ENCODE results near the gene PNPLA2.

PNPLA2 gene

DNA sequence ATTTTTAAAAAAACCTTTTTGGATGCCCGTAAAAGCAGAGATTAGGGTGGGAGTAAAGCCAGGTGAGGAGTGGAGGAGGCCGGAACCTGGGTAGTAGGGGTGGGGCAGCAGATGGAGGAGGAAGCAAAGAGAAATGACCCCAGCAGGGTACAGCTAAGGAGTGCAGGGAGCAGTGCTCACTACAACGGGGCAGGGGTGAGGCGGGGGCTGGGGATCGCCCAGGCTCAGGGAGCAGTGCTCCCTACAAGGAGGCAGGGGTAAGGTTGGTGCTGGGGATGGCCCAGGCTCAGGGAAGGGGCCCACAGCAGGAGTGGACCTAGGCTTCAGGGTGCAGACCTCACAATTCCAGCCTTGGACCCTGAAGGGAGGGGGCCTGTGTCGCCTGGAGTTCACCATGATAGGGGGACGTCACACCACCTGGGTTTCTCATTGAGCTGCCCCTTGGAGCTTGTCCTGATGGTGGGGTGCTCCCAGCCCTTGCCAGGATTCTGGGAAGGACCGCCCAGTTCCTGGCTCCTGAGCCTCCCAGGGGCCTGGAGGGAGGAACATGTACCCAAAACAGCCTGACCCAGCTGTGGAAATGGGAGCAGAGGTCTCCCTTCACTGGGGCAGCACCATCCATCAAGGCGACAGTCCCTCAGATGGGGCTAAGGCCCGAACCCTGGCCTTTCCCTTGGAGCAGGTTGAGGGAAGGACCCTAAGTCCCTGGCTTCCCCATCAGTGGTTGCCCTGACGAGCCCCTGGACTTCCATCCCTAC is 2.9 kb upstream of the PNPLA2 start:
- Mint-ChIP-seq H3K36me3 (ENCODE audit: low read depth) (peaks cover 29% of the 10 kb centered on the region), H3K27me3 (no peaks in the 10 kb centered on the region), H3K27ac (peak overlapping the region; percentile 11), H3K9me3 (no peaks in the 10 kb centered on the region), H3K4me3 (no peak overlapping the region), H3K4me1 (ENCODE audit: low read depth) (peaks cover 22% of the 10 kb centered on the region)

GRCh38 chr11:816433-816779 is 2.3 kb upstream of the PNPLA2 start:
- H3K27me3 Mint-ChIP-seq = no peaks in the 10 kb centered on the region
- H3K4me3 Mint-ChIP-seq = no peak overlapping the region
- H3K36me3 Mint-ChIP-seq (ENCODE audit: low read depth) = peaks cover 24% of the 10 kb centered on the region
- no peak overlapping the region for H3K27ac Mint-ChIP-seq
- peaks cover 21% of the 10 kb centered on the region for H3K4me1 Mint-ChIP-seq (ENCODE audit: low read depth)
- H3K9me3 Mint-ChIP-seq = no peaks in the 10 kb centered on the region

DNA sequence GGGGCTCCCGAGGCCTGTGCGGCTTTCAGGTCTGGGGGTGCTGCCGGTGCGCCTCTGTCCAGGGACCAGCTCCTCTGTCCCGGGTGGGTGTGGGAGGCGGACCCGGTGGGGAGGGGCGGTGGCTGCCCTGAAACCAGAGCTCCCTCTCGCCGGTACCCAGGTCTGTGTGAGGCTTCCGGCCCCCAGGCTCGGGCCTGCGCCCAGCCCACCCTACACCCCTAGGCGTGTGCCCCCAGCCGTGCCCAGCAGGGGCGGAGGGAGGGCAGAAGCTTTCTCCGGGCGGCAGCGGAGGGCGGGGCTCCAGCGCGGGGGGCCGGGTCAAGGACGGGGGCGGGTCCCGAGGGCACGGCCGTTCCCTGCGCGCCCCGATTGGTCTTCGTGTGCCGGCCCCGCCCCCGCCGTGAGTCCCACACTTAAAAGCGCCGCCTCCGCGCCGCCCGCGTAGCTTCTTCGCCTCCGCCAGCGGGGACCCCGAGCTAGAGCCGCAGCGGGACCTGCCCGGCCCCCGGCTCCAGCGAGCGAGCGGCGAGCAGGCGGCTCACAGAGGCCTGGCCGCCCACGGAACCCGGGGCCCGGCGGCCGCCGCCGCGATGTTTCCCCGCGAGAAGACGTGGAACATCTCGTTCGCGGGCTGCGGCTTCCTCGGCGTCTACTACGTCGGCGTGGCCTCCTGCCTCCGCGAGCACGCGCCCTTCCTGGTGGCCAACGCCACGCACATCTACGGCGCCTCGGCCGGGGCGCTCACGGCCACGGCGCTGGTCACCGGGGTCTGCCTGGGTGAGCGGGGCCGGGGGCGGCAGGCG is 616 bp downstream of the PNPLA2 start:
- Mint-ChIP-seq H3K27me3 (no peaks in the 10 kb centered on the region), H3K4me3 (peak overlapping the region; percentile 78), H3K36me3 (ENCODE audit: low read depth) (no peaks in the 10 kb centered on the region), H3K4me1 (ENCODE audit: low read depth) (peaks cover 13% of the 10 kb centered on the region), H3K27ac (no peak overlapping the region), H3K9me3 (no peaks in the 10 kb centered on the region)

- Mint-ChIP-seq H3K27ac (no peak overlapping the region), H3K4me1 (ENCODE audit: low read depth) (peaks cover 13% of the 10 kb centered on the region)
Observed at GRCh38 chr11:819943-820649, 1.4 kb downstream of the PNPLA2 start.

GRCh38 chr11:820655-821511 is 2.2 kb downstream of the PNPLA2 start:
- H3K27me3 Mint-ChIP-seq = no peaks in the 10 kb centered on the region
- H3K27ac Mint-ChIP-seq = no peak overlapping the region
- H3K9me3 Mint-ChIP-seq = no peaks in the 10 kb centered on the region
- peaks cover 6% of the 10 kb centered on the region for H3K36me3 Mint-ChIP-seq (ENCODE audit: low read depth)
- H3K4me3 Mint-ChIP-seq = peak overlapping the region; percentile 78
- peaks cover 13% of the 10 kb centered on the region for H3K4me1 Mint-ChIP-seq (ENCODE audit: low read depth)

More at GRCh38 chr11:819943-820649, 1.4 kb downstream of the PNPLA2 start:
- Mint-ChIP-seq H3K9me3 (no peaks in the 10 kb centered on the region), H3K27me3 (no peaks in the 10 kb centered on the region), H3K4me3 (peak overlapping the region; percentile 78), H3K36me3 (ENCODE audit: low read depth) (peaks cover 4% of the 10 kb centered on the region)

DNA sequence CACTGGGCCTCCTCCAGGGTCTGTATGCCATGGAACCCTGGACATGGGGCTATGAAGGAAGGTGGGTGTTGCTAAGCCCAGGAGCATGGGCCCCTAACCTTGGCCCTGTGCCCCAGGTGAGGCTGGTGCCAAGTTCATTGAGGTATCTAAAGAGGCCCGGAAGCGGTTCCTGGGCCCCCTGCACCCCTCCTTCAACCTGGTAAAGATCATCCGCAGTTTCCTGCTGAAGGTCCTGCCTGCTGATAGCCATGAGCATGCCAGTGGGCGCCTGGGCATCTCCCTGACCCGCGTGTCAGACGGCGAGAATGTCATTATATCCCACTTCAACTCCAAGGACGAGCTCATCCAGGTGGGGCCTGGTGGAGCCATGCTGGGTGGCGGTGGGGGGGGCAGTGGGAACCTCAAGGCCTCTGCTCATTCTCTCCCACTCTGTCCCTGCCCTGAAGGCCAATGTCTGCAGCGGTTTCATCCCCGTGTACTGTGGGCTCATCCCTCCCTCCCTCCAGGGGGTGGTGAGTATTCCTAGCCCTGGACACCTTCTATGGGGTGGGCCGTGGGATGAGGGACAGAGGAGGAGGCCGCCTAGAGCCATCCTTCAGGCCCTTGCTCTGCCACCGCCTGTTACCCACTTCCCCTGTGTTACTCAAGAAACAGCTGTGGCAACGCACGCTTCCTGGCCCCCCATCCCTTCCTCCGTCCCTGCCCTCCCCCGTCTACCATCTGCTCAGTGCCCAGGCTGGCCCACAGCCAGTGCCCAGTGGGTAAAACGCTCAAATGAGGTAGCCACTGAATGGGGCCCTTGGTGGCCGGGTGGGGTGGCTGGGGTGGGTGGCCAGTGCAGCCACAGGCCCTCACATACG is 3.0 kb downstream of the PNPLA2 start:
- no peak overlapping the region for H3K27ac Mint-ChIP-seq

DNA sequence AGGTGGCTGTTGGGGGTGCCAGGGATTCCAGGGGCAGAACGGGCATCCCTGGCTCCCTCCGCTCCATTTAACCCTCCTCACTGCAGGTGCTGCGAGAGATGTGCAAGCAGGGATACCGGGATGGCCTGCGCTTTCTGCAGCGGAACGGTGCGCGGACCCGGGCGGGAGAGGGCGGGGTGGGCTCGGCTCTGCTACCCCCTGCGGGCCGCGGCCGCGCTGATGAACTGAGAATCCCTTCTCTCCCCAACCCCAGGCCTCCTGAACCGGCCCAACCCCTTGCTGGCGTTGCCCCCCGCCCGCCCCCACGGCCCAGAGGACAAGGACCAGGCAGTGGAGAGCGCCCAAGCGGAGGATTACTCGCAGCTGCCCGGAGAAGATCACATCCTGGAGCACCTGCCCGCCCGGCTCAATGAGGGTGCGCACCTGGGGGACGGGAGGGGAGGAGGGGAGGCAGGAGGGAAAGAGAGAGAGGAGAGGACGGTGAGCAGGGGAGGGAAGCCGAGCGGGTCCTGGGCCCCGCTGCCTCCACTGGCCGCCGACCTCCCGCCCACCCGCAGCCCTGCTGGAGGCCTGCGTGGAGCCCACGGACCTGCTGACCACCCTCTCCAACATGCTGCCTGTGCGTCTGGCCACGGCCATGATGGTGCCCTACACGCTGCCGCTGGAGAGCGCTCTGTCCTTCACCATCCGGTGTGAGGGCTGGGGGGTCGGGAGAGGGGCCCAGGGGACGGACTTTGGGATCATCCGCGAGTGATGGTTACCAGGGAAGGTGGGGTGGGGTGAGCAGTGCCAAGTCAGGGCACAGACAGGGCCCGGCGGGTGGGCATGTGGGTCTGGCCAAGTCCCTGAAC is 5.0 kb downstream of the PNPLA2 start:
- Mint-ChIP-seq H3K4me3 (no peak overlapping the region), H3K9me3 (no peaks in the 10 kb centered on the region), H3K27me3 (peaks cover 12% of the 10 kb centered on the region), H3K27ac (no peak overlapping the region), H3K4me1 (ENCODE audit: low read depth) (peaks cover 26% of the 10 kb centered on the region), H3K36me3 (ENCODE audit: low read depth) (peaks cover 6% of the 10 kb centered on the region)

More for the DNA sequence above, 3.0 kb downstream of the PNPLA2 start:
- Mint-ChIP-seq H3K4me1 (ENCODE audit: low read depth) (peaks cover 17% of the 10 kb centered on the region), H3K4me3 (no peak overlapping the region), H3K36me3 (ENCODE audit: low read depth) (peaks cover 6% of the 10 kb centered on the region), H3K27me3 (no peaks in the 10 kb centered on the region), H3K9me3 (no peaks in the 10 kb centered on the region)

DNA sequence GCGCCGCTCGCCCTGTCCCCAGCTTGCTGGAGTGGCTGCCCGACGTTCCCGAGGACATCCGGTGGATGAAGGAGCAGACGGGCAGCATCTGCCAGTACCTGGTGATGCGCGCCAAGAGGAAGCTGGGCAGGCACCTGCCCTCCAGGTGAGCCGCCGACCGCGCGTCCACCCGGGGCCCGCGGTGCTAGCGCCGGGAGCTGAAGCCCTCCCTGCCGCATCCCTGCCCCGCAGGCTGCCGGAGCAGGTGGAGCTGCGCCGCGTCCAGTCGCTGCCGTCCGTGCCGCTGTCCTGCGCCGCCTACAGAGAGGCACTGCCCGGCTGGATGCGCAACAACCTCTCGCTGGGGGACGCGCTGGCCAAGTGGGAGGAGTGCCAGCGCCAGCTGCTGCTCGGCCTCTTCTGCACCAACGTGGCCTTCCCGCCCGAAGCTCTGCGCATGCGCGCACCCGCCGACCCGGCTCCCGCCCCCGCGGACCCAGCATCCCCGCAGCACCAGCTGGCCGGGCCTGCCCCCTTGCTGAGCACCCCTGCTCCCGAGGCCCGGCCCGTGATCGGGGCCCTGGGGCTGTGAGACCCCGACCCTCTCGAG is 5.7 kb downstream of the PNPLA2 start:
- H3K27me3 Mint-ChIP-seq = peaks cover 20% of the 10 kb centered on the region
- H3K9me3 Mint-ChIP-seq = no peaks in the 10 kb centered on the region
- no peak overlapping the region for H3K27ac Mint-ChIP-seq
- no peak overlapping the region for H3K4me3 Mint-ChIP-seq
- peaks cover 6% of the 10 kb centered on the region for H3K36me3 Mint-ChIP-seq (ENCODE audit: low read depth)
- H3K4me1 Mint-ChIP-seq (ENCODE audit: low read depth) = peaks cover 31% of the 10 kb centered on the region

- H3K27ac Mint-ChIP-seq = no peak overlapping the region
- H3K9me3 Mint-ChIP-seq = no peaks in the 10 kb centered on the region
- H3K36me3 Mint-ChIP-seq (ENCODE audit: low read depth) = peaks cover 6% of the 10 kb centered on the region
- peaks cover 23% of the 10 kb centered on the region for H3K27me3 Mint-ChIP-seq
- peaks cover 35% of the 10 kb centered on the region for H3K4me1 Mint-ChIP-seq (ENCODE audit: low read depth)
- H3K4me3 Mint-ChIP-seq = no peak overlapping the region
Observed at GRCh38 chr11:824942-825341, 6.2 kb downstream of the PNPLA2 start.

GRCh38 chr11:825366-826226 is 6.9 kb downstream of the PNPLA2 start:
- Mint-ChIP-seq H3K4me3 (no peak overlapping the region), H3K4me1 (ENCODE audit: low read depth) (peaks cover 32% of the 10 kb centered on the region), H3K9me3 (no peaks in the 10 kb centered on the region), H3K36me3 (ENCODE audit: low read depth) (peaks cover 6% of the 10 kb centered on the region), H3K27me3 (peaks cover 23% of the 10 kb centered on the region), H3K27ac (no peak overlapping the region)

- peaks cover 29% of the 10 kb centered on the region for H3K4me1 Mint-ChIP-seq (ENCODE audit: low read depth)
- peaks cover 25% of the 10 kb centered on the region for H3K27me3 Mint-ChIP-seq
- H3K4me3 Mint-ChIP-seq = peak overlapping the region; percentile 64
- H3K27ac Mint-ChIP-seq = no peak overlapping the region
- peaks cover 6% of the 10 kb centered on the region for H3K36me3 Mint-ChIP-seq (ENCODE audit: low read depth)
- no peaks in the 10 kb centered on the region for H3K9me3 Mint-ChIP-seq
Observed at GRCh38 chr11:826227-826621, 7.5 kb downstream of the PNPLA2 start.

- Mint-ChIP-seq H3K9me3 (no peaks in the 10 kb centered on the region), H3K36me3 (ENCODE audit: low read depth) (peaks cover 6% of the 10 kb centered on the region), H3K4me1 (ENCODE audit: low read depth) (peaks cover 30% of the 10 kb centered on the region), H3K27me3 (peaks cover 29% of the 10 kb centered on the region), H3K4me3 (peak overlapping the region; percentile 64), H3K27ac (no peak overlapping the region)
Observed at GRCh38 chr11:826836-827145, 8.1 kb downstream of the PNPLA2 start.
